D721Med (cell line): ENCODE data around the gene PID1.

Source experiments
- DNase-seq: peaks from one replicate; pipeline ENCODE4 v3.0.0; 2011; ENCODE audit warnings: low spot score; ENCODE audit not compliant: insufficient read length
- FAIRE-seq: peaks from 2 replicates; lab custom pipeline; 2011; peaks lifted over from hg19 to GRCh38; lab: Jason Lieb, UNC
- CTCF ChIP-seq: IDR thresholded peaks from 2 replicates; pipeline ENCODE4 v1.5.1; 2012; ENCODE audit warnings: mild to moderate bottlenecking, control low read depth; ENCODE audit not compliant: insufficient read depth; ENCODE audit errors: missing control alignments

PID1 gene

DNA sequence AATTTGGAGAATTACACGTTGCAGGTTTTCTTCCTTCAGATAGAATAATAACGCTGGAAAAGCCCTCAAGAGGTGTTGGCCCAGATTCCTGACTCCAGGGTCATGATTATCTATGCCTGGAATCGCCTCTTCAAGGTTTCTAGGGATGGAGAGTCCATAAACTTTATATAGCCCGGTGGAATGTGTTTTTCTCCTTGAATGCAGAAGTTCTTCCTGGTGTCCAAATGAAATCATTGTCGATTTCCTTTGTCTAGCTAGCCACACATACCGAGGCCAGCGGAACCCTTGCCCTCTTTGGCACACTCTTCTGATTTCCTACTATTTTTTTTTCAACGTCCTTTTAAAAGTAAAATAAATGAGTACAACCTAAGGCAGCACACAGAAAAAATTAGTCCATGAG, 117.8 kb downstream of the PID1 start:
- no peak for TF ChIP-seq CTCF
- no peak for FAIRE-seq
- DNase-seq, result no peak

DNA sequence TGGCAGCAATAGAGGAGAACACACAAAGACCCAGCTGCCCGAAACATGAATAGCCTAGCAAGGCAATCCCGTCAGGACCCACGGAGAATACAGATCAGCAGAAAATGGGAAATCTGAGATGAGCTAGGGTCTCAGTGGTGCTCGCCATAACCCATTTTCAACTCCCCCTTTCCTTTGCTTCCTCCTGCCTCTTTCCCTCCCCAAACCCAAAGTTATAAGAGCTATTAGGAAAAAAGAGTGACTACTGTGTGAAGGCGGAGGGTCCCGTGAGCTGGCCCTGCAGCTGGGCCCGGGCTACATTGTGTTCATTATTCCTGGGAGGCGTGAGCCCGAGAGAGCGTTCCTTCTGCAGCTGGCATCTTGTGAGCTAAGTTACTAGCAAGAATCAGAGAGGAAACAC, 118.4 kb downstream of the PID1 start:
- TF ChIP-seq CTCF, result no peak
- DNase-seq (no peak), FAIRE-seq (no peak)

DNA sequence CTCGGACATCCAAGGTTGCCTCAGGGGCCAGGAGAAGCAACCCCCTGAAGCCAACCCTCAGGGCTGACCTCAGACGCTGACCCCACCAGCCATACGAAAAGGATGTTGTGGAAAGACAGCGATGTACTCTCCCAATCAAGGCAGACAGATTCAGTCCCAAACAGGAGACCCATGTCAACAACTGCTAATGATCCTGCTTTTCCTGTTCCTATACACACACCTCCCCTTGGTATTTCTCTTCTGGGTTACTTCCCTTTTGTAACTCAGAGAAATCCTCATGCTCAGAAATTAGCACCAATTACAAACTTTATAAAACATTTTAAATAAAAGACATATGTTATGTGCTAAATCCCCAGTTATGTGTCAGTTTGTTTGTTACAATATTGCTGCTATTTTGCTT, 120.8 kb downstream of the PID1 start:
- no peak for TF ChIP-seq CTCF
- FAIRE-seq (no peak), DNase-seq (no peak)

GRCh38 chr2:229141424-229142025, 129.6 kb downstream of the PID1 start:
- no peak for DNase-seq
- no peak for TF ChIP-seq CTCF
- no peak for FAIRE-seq

GRCh38 chr2:229137639-229138038, 133.4 kb downstream of the PID1 start:
- FAIRE-seq (no peak), DNase-seq (no peak)
- TF ChIP-seq CTCF, result no peak

GRCh38 chr2:229137066-229137465, 134.0 kb downstream of the PID1 start:
- no peak for TF ChIP-seq CTCF
- no peak for FAIRE-seq
- no peak for DNase-seq

- peak; percentile 76 for TF ChIP-seq CTCF
- FAIRE-seq (peak; percentile 93), DNase-seq (no peak)
These were observed 137.8 kb downstream of the PID1 start for GRCh38 chr2:229133155-229133772.
